Gastrocnemius medialis (tissue), 4 donors: ENCODE measurements around the gene PAPOLA. TPM values are rescaled to one million over a fixed set of nuclear protein-coding genes. Genes with fewer than 3 reads are reported as not detected.

Source experiments
- ATAC-seq, 2 donors: fragments of 150-250 bp; one replicate each; pipeline ENCODE4 v1.9.1; 2016
- DNase-seq, 2 donors: peaks; one replicate each; pipeline ENCODE4 v3.0.0-alpha.2; 2019
- H3K27ac ChIP-seq, 4 donors: fragments of 200-600 bp; sonication (generic); 1 replicate in 1 of 4; 2 replicates in 3 of 4; pipeline ENCODE4 v1.5.1; 2016 to 2018; ENCODE audit warnings: mild to moderate bottlenecking in 2 of 4, moderate library complexity in 1 of 4
- H3K27me3 ChIP-seq, 3 donors: fragments of 200-600 bp; sonication (generic) in 2 of 3; 1 replicate in 1 of 3; 2 replicates in 2 of 3; pipeline versions ENCODE4 v1.5.1 to v1.6.0; 2016 to 2019; ENCODE audit warnings: mild to moderate bottlenecking in 1 of 3, moderate library complexity in 1 of 3
- H3K36me3 ChIP-seq, 2 donors: fragments of 200-600 bp; sonication (generic) in 1 of 2; one replicate each; pipeline ENCODE4 v1.5.1; 2017 to 2018
- H3K4me1 ChIP-seq, 2 donors: fragments of 200-600 bp; sonication (generic) in 1 of 2; one replicate each; pipeline ENCODE4 v1.5.1; 2016 to 2017; ENCODE audit warnings: mild to moderate bottlenecking in 2 of 2
- H3K4me3 ChIP-seq, 4 donors: fragments of 200-600 bp; sonication (generic) in 3 of 4; 1 replicate in 1 of 4; 2 replicates in 3 of 4; pipeline ENCODE4 v1.5.1; 2016 to 2019; ENCODE audit warnings: mild to moderate bottlenecking in 2 of 4
- H3K9me3 ChIP-seq, 3 donors: fragments of 200-600 bp; sonication (generic) in 2 of 3; 1 replicate in 1 of 3; 2 replicates in 2 of 3; pipeline ENCODE4 v1.5.1; 2016 to 2019
- POLR2A ChIP-seq, 2 donors: fragments of 450-650 bp; IDR thresholded peaks; one replicate each; pipeline ENCODE4 v1.6.1; 2017; ENCODE audit warnings: antibody characterized with exemption in 2 of 2, mild to moderate bottlenecking in 2 of 2, moderate library complexity in 2 of 2
- in situ Hi-C, 4 donors: fragments of 200-750 bp; cut with MboI; loops; one replicate each; pipeline versions ENCODE4 v1.15.0 to v1.8.0; 2017; ENCODE audit warnings: low sequenced_read_pairs in 4 of 4
- intact Hi-C: fragments of 100-400 bp; cut with DNase I; formaldehyde crosslinking; loops from one replicate; pipeline ENCODE4 v1.15.1; 2023; ENCODE audit warnings: low total_unique reads
- total RNA-seq, 4 donors: library from RNA; depleted of rRNA; stranded (reverse); fragments of >200 nt; gene quantifications; one replicate each; pipeline versions ENCODE4 v1.1.0 to v1.2.3, GENCODE V29; 2016
- TF ChIP-seq, protein P1 (sequence below), 5 experiments: fragments of 450-650 bp in 3 of 5; fragments of 200-600 bp in 2 of 5; sonication (generic) in 2 of 5; IDR thresholded peaks in 4 of 5; conservative IDR thresholded peaks in 1 of 5; 1 replicate in 4 of 5; 2 replicates in 1 of 5; pipeline ENCODE4 v1.5.1; 2016 to 2019; ENCODE audit warnings: antibody characterized with exemption in 5 of 5, mild to moderate bottlenecking in 3 of 5, moderate library complexity in 3 of 5

Gene PAPOLA
- total RNA-seq, 4 donors from 2014 or later = 41.5 to 66.4 (median 50.7) TPM

DNA sequence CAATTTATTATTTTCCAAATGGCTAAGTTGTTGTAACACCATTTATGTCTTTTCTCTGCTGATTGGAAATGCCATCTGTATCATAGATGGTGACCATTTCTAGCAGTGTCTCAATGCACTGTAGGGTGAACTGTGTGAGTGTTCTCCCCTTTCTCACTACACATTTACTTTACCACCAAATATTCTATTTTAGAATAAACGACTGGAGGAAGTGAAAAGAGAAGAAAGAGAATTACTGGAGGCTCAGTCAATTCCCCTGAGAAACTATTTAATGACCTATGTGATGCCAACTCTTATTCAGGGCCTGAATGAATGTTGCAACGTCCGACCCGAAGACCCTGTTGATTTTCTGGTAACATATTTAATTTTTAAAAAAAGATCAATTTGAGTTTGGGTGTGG is 15.5 kb upstream of the PAPOLA start:
- no peak overlapping the region for H3K4me3 ChIP-seq
- H3K36me3 ChIP-seq = no peaks in the 10 kb centered on the region
- in situ Hi-C loops (no loop called here), intact Hi-C loops (no loop called here)
- H3K9me3 ChIP-seq = no peaks in the 10 kb centered on the region
- TF ChIP-seq, protein P1, sequence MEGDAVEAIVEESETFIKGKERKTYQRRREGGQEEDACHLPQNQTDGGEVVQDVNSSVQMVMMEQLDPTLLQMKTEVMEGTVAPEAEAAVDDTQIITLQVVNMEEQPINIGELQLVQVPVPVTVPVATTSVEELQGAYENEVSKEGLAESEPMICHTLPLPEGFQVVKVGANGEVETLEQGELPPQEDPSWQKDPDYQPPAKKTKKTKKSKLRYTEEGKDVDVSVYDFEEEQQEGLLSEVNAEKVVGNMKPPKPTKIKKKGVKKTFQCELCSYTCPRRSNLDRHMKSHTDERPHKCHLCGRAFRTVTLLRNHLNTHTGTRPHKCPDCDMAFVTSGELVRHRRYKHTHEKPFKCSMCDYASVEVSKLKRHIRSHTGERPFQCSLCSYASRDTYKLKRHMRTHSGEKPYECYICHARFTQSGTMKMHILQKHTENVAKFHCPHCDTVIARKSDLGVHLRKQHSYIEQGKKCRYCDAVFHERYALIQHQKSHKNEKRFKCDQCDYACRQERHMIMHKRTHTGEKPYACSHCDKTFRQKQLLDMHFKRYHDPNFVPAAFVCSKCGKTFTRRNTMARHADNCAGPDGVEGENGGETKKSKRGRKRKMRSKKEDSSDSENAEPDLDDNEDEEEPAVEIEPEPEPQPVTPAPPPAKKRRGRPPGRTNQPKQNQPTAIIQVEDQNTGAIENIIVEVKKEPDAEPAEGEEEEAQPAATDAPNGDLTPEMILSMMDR (IDR thresholded peaks at IDR 0.05 in 4 of 5, conservative IDR thresholded peaks at IDR 0.05 in 1 of 5) = no peak
- no peaks in the 10 kb centered on the region for H3K4me1 ChIP-seq
- no peak overlapping the region for H3K27ac ChIP-seq
- DNase-seq (no peak), ATAC-seq (no peak)
- no peaks in the 10 kb centered on the region for H3K27me3 ChIP-seq

DNA sequence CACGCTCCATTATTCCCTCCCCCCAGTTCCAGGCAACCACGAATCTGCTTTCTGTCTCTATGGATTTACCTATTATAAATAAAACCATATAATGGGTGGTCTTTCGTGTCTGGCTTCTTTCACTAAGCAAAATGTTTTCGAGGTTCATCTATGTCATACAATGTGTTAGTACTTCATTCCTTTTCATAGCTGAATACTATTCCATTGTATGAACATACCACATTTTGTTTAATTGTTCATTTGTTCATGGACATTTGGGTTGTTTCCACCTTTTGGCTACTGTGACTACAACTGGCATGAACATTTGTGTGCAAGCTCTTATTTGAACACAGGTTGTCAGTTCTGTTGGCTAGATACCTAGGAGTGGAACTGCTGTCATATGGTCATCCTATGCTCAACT is 12.9 kb upstream of the PAPOLA start:
- Histone ChIP-seq H3K9me3 (no peaks in the 10 kb centered on the region), H3K4me1 (no peaks in the 10 kb centered on the region), H3K27me3 (no peaks in the 10 kb centered on the region), H3K27ac (no peak overlapping the region), H3K36me3 (no peaks in the 10 kb centered on the region), H3K4me3 (no peak overlapping the region)
- intact Hi-C loops (no loop called here), in situ Hi-C loops (no loop called here)
- ATAC-seq (no peak), DNase-seq (no peak)
- no peak for TF ChIP-seq POLR2A (IDR thresholded peaks at IDR 0.05)
- TF ChIP-seq, protein P1 (IDR thresholded peaks at IDR 0.05 in 4 of 5, conservative IDR thresholded peaks at IDR 0.05 in 1 of 5) = no peak

DNA sequence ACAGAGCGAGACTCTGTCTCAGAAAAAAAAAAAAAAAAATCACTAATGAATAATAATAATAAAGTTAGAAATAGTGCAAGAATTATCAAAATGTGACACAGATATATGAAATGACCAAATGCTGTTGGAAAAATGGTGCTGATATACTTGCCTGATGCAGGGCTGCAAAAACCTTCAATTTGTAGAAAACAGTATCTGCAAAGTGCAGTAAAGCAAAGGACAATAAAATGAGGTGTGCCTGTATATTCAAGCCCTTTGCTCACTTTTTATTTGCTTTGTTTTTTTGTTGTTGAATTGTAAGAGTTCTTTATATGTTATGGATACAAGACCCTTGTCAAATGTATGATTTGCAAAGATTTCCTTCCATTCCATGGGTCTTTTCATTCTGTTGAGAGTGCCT is 9.0 kb upstream of the PAPOLA start:
- Histone ChIP-seq H3K36me3 (no peaks in the 10 kb centered on the region), H3K27me3 (peaks cover 0 to 7% (median 0%) of the 10 kb centered on the region in 3 donors), H3K4me1 (no peaks in the 10 kb centered on the region), H3K9me3 (no peaks in the 10 kb centered on the region), H3K27ac (no peak overlapping the region), H3K4me3 (no peak overlapping the region)
- in situ Hi-C loops = no loop called here
- intact Hi-C loops = no loop called here
- ATAC-seq = no peak
- no peak for DNase-seq
- TF ChIP-seq, protein P1 (IDR thresholded peaks at IDR 0.05 in 4 of 5, conservative IDR thresholded peaks at IDR 0.05 in 1 of 5) = no peak
- no peak for TF ChIP-seq POLR2A (IDR thresholded peaks at IDR 0.05)

DNA sequence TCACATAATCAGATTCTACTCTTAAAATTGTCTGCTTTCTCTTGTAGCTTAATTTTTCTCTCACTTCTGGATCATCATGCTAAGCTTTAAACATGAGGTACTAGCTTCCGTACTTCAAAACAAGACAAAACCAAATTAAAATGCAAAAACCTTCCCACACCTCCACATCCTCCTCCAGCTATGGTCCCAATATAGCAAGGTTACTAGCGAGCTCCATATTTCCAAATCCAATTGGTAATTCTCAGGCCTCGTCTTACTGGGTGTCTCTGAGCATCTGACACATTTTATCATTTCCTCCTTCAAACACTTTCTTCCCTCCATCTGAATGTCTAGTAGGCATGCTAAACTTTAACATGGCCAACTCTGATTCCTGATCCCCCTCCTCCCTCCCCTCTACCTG is 7.9 kb upstream of the PAPOLA start:
- intact Hi-C loops (no loop called here), in situ Hi-C loops (no loop called here)

More for the DNA sequence above, 7.9 kb upstream of the PAPOLA start:
- H3K27ac ChIP-seq = no peak overlapping the region
- H3K9me3 ChIP-seq = no peaks in the 10 kb centered on the region
- no peak for DNase-seq
- TF ChIP-seq POLR2A (IDR thresholded peaks at IDR 0.05) = no peak
- TF ChIP-seq, protein P1 (IDR thresholded peaks at IDR 0.05 in 4 of 5, conservative IDR thresholded peaks at IDR 0.05 in 1 of 5) = no peak
- no peak overlapping the region for H3K4me3 ChIP-seq
- H3K4me1 ChIP-seq = no peaks in the 10 kb centered on the region
- H3K27me3 ChIP-seq = peaks cover 0 to 7% (median 0%) of the 10 kb centered on the region in 3 donors
- ATAC-seq = no peak
- H3K36me3 ChIP-seq = no peaks in the 10 kb centered on the region
